ENCODE data around the gene TRIM15.
A peak's percentile ranks its signal among the peaks of the same experiment; 100 is the strongest.

TRIM15 gene

DNA sequence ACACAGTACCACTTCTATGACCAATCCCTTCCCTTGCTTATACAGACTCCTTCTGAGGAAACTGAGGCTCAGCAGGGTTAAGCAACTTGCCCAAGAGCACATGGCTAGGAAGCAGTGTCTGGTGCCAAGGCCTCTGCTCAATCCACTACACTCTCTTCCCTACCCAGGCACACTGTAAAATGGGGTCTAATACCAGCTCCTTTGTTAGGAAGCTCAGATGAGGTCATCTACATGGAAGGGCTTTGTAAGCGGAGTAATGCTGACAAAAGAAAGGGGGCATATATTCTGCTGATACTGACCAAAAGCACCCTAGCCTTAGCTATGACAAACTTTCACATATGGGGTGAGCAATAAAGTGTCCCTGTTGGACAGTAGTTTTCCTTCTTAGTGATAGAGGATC, 40.8 kb downstream of the TRIM15 start:
- H3K36me3 ChIP-seq (ENCODE audit: control insufficient read depth, insufficient read depth, low read length), result peaks cover 13% of the 10 kb centered on the region
- H3K27me3 ChIP-seq (ENCODE audit: control insufficient read depth, insufficient read depth, low read length), result no peaks in the 10 kb centered on the region
- no peaks in the 10 kb centered on the region for H3K9me3 ChIP-seq (ENCODE audit: control insufficient read depth, insufficient read depth, low read depth, low read length)
- H3K27ac ChIP-seq (ENCODE audit: low read depth, low read length), result no peak overlapping the region
- H3K4me3 ChIP-seq (ENCODE audit: low read depth, low read length), result no peak overlapping the region
- H3K9ac ChIP-seq (ENCODE audit: low read length), result no peak overlapping the region
- peaks cover 71% of the 10 kb centered on the region for H3K4me1 ChIP-seq (ENCODE audit: control insufficient read depth, insufficient read depth, low read length)

GRCh38 chr6:30206152-30206551, 42.8 kb downstream of the TRIM15 start:
- Histone ChIP-seq H3K4me3 (ENCODE audit: low read depth, low read length) (no peak overlapping the region), H3K4me1 (ENCODE audit: control insufficient read depth, insufficient read depth, low read length) (peaks cover 66% of the 10 kb centered on the region), H3K9me3 (ENCODE audit: control insufficient read depth, insufficient read depth, low read depth, low read length) (no peaks in the 10 kb centered on the region), H3K27me3 (ENCODE audit: control insufficient read depth, insufficient read depth, low read length) (no peaks in the 10 kb centered on the region), H3K9ac (ENCODE audit: low read length) (no peak overlapping the region), H3K36me3 (ENCODE audit: control insufficient read depth, insufficient read depth, low read length) (no peaks in the 10 kb centered on the region), H3K27ac (ENCODE audit: low read depth, low read length) (no peak overlapping the region)

DNA sequence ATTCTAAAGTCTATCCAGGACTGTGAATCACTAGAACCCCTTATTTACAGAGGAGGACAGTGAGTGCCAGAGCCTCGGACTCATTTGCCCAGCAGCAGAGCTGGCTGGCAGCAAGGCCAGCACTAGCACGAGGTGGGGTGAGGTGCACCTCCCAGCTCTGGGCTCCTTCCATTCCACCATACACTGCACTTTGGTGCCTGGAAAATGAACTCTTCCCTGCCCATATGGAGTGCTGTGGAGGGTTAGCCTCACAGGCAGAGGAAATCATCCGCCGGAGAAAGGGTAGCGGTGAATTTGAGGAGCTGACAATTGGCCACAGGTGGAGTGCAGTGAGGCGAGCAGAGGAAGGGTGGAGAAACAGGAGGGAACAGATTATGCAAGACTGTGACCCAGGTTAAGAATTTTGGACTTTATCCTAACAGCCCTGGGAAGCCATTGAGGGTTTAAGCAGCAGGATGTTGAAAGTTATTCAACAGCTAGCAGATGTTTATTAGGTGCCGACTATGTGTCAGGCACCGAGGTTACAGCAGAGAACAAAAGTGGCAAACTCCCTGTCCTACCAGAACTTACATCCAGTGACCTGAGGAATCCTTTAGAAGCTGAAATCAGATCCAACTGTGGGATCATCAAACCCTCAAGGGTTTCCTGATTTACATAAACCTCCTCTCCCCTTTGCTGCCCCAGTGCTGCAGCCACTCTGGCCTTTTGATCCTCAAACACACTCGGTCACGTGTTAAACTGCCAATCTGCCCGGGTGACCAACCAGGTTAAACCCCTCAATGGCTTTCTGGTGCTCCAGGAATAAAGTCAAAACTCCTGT, 43.7 kb downstream of the TRIM15 start:
- no peaks in the 10 kb centered on the region for H3K9me3 ChIP-seq (ENCODE audit: control insufficient read depth, insufficient read depth, low read depth, low read length)
- no peak overlapping the region for H3K27ac ChIP-seq (ENCODE audit: low read depth, low read length)
- H3K9ac ChIP-seq (ENCODE audit: low read length), result no peak overlapping the region
- no peak overlapping the region; the same call in 1 of the 2 replicates for H3K4me3 ChIP-seq (ENCODE audit: low read depth, low read length)
- no peaks in the 10 kb centered on the region for H3K36me3 ChIP-seq (ENCODE audit: control insufficient read depth, insufficient read depth, low read length)
- peaks cover 67% of the 10 kb centered on the region for H3K4me1 ChIP-seq (ENCODE audit: control insufficient read depth, insufficient read depth, low read length)
- no peaks in the 10 kb centered on the region for H3K27me3 ChIP-seq (ENCODE audit: control insufficient read depth, insufficient read depth, low read length)

DNA sequence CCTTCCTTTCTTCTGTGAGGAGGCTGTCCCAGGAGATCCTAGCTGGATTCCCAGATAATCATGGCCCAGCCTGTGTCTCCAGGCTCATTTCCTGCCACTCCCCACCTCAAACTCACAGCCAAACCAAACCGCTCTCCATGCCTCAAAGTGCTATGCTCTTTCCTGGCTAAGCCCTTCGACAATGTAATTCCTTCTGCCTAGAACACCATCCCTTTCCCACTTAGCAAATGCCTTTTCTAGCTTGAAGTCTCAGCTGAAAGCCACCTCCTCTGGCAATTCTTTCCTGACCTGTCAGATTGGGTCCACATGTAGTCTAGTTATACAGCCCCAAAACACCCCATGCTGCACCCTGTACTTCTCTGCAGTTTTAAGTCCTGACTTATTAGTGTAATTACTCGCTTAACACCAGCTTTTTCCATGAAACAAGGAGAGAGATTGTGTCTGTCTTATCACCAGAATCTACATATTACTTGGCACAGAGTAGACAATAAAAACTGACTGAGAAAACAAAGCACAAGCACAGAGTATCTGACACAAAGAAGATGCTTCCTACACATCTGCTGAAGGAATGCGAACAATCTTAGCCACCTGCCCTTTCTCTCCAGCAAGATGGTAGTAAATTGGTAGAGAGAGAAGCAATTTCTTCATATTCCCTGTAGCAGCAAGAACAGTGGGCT, 44.4 kb downstream of the TRIM15 start:
- peaks cover 60% of the 10 kb centered on the region for H3K4me1 ChIP-seq (ENCODE audit: control insufficient read depth, insufficient read depth, low read length)
- H3K9ac ChIP-seq (ENCODE audit: low read length), result no peak overlapping the region
- H3K36me3 ChIP-seq (ENCODE audit: control insufficient read depth, insufficient read depth, low read length), result no peaks in the 10 kb centered on the region
- H3K27me3 ChIP-seq (ENCODE audit: control insufficient read depth, insufficient read depth, low read length), result no peaks in the 10 kb centered on the region
- peak overlapping the region; percentile 13; the same call in 1 of the 2 replicates for H3K4me3 ChIP-seq (ENCODE audit: low read depth, low read length)
- H3K9me3 ChIP-seq (ENCODE audit: control insufficient read depth, insufficient read depth, low read depth, low read length), result no peaks in the 10 kb centered on the region
- no peak overlapping the region for H3K27ac ChIP-seq (ENCODE audit: low read depth, low read length)

GRCh38 chr6:30211306-30211705, 48.0 kb downstream of the TRIM15 start:
- no peak overlapping the region for H3K27ac ChIP-seq (ENCODE audit: low read depth, low read length)
- H3K36me3 ChIP-seq (ENCODE audit: control insufficient read depth, insufficient read depth, low read length), result no peaks in the 10 kb centered on the region
- H3K9me3 ChIP-seq (ENCODE audit: control insufficient read depth, insufficient read depth, low read depth, low read length), result no peaks in the 10 kb centered on the region
- peak overlapping the region; percentile 99; the same call in 1 of the 2 replicates for H3K4me3 ChIP-seq (ENCODE audit: low read depth, low read length)
- peaks cover 48% of the 10 kb centered on the region for H3K4me1 ChIP-seq (ENCODE audit: control insufficient read depth, insufficient read depth, low read length)
- H3K9ac ChIP-seq (ENCODE audit: low read length), result no peak overlapping the region
- no peaks in the 10 kb centered on the region for H3K27me3 ChIP-seq (ENCODE audit: control insufficient read depth, insufficient read depth, low read length)

DNA sequence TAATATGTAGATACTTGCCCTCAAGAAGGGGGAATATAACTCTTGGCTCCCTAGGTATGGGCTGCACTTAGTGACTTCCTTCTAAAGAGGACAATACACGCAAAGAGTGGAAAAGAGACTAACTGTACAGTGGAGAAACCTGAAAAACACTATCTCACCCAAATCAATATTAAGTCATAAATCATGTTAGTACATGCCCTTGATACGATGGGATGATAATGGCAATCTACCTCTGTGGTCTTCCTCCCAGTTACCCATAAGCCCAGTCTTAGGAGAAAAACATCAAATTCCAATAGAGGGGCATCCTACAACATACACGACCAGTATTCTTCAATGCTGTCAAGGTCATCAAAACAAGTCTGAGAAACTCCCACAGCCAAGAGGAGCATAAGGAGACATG, 48.6 kb downstream of the TRIM15 start:
- no peaks in the 10 kb centered on the region for H3K36me3 ChIP-seq (ENCODE audit: control insufficient read depth, insufficient read depth, low read length)
- H3K9me3 ChIP-seq (ENCODE audit: control insufficient read depth, insufficient read depth, low read depth, low read length), result no peaks in the 10 kb centered on the region
- H3K4me3 ChIP-seq (ENCODE audit: low read depth, low read length), result peak overlapping the region; percentile 99
- peaks cover 46% of the 10 kb centered on the region for H3K4me1 ChIP-seq (ENCODE audit: control insufficient read depth, insufficient read depth, low read length)
- no peaks in the 10 kb centered on the region for H3K27me3 ChIP-seq (ENCODE audit: control insufficient read depth, insufficient read depth, low read length)
- peak overlapping the region; percentile 34 for H3K9ac ChIP-seq (ENCODE audit: low read length)
- H3K27ac ChIP-seq (ENCODE audit: low read depth, low read length), result no peak overlapping the region

- H3K27ac ChIP-seq (ENCODE audit: low read depth, low read length), result peak within 1 kb of the TSS; percentile 85; the same call in 1 of the 2 replicates
- H3K4me1 ChIP-seq (ENCODE audit: control insufficient read depth, insufficient read depth, low read length), result peaks cover 35% of the 10 kb centered on the region
- H3K27me3 ChIP-seq (ENCODE audit: control insufficient read depth, insufficient read depth, low read length), result no peaks in the 10 kb centered on the region
- peak within 1 kb of the TSS; percentile 95 for H3K9ac ChIP-seq (ENCODE audit: low read length)
- no peaks in the 10 kb centered on the region for H3K9me3 ChIP-seq (ENCODE audit: control insufficient read depth, insufficient read depth, low read depth, low read length)
- no peaks in the 10 kb centered on the region for H3K36me3 ChIP-seq (ENCODE audit: control insufficient read depth, insufficient read depth, low read length)
- H3K4me3 ChIP-seq (ENCODE audit: low read depth, low read length), result peak within 1 kb of the TSS; percentile 99
These were observed 49.7 kb downstream of the TRIM15 start, which contains the start of gene TRIM26 for GRCh38 chr6:30212865-30213666. Gene TRIM26 (minus strand): TSS chr6:30213406. CDS start chr6:30199103, 14,303 bp downstream.

DNA sequence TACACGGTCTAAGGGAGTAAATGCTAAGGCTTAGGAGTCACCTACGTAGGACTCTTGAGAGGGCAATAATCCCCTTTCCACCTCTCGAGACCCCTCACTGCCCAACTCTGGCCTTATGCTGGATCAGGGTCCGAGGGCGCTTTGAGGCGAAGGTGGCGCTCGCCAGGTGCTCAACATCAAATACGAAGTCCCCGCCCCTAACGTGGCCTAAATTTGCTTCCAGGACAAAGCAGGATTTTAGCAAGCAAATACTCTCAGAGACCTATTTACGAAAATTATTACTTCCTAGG, 50.3 kb downstream of the TRIM15 start:
- H3K4me1 ChIP-seq (ENCODE audit: control insufficient read depth, insufficient read depth, low read length), result peaks cover 29% of the 10 kb centered on the region
- no peaks in the 10 kb centered on the region for H3K27me3 ChIP-seq (ENCODE audit: control insufficient read depth, insufficient read depth, low read length)
- no peak overlapping the region; the same call in 1 of the 2 replicates for H3K27ac ChIP-seq (ENCODE audit: low read depth, low read length)
- no peaks in the 10 kb centered on the region for H3K9me3 ChIP-seq (ENCODE audit: control insufficient read depth, insufficient read depth, low read depth, low read length)
- peak overlapping the region; percentile 99 for H3K4me3 ChIP-seq (ENCODE audit: low read depth, low read length)
- H3K36me3 ChIP-seq (ENCODE audit: control insufficient read depth, insufficient read depth, low read length), result no peaks in the 10 kb centered on the region
- peak overlapping the region; percentile 71 for H3K9ac ChIP-seq (ENCODE audit: low read length)

DNA sequence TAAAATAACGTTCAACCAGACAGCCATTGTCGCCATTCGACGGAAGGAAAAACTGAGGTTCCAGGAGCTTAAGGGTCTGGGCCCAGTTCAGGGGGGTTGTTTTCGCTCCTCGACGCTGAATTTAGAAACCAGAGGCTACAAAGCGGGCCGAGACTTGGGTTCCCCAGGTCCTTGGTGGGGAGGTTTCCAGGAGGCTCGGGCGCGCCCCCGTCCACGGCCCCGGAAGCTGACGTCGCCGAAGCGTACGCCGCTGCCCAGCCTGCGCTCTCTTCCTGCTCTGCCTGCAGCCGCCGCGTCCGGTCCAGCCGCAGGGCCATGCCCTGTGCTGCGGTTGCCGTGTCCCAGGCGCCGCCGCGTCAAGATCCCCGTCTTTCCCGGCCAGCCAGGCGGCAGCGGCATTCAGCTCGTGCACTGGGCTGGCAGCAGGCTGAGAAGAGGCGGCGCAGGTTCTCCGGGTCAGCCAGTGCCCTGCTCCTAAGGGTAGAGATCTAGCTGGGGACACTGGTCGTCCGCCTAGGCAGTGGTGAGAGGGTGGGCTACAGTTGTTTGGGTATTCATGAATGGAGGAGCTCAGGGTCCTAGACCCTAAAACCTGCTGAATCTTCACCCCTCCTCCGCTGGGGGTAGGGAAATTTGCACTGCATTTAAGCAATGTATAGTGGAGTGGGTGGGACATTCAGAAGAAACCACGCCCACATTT, 50.8 kb downstream of the TRIM15 start:
- Histone ChIP-seq H3K27me3 (ENCODE audit: control insufficient read depth, insufficient read depth, low read length) (no peaks in the 10 kb centered on the region), H3K27ac (ENCODE audit: low read depth, low read length) (no peak overlapping the region; the same call in 1 of the 2 replicates), H3K36me3 (ENCODE audit: control insufficient read depth, insufficient read depth, low read length) (no peaks in the 10 kb centered on the region), H3K9me3 (ENCODE audit: control insufficient read depth, insufficient read depth, low read depth, low read length) (no peaks in the 10 kb centered on the region), H3K4me3 (ENCODE audit: low read depth, low read length) (peak overlapping the region; percentile 99), H3K9ac (ENCODE audit: low read length) (peak overlapping the region; percentile 71), H3K4me1 (ENCODE audit: control insufficient read depth, insufficient read depth, low read length) (peaks cover 25% of the 10 kb centered on the region)

DNA sequence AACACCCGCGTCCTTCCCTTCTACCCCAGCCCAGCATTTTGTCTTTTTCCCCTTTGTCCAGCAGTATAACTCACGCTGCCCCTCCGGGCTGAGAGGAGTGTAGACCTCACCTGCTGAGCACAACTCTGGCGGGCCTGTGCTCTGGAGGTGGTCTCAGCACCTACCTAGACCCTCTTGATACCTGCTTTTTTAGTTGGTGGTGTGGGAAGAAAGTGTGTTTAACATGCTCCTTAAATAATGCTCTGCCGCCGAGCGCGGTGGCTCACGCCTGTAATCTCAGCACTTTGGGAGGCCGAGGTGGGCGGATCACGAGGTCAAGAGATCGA, 51.3 kb downstream of the TRIM15 start:
- Histone ChIP-seq H3K27me3 (ENCODE audit: control insufficient read depth, insufficient read depth, low read length) (no peaks in the 10 kb centered on the region), H3K27ac (ENCODE audit: low read depth, low read length) (no peak overlapping the region), H3K9ac (ENCODE audit: low read length) (no peak overlapping the region), H3K4me3 (ENCODE audit: low read depth, low read length) (peak overlapping the region; percentile 99), H3K9me3 (ENCODE audit: control insufficient read depth, insufficient read depth, low read depth, low read length) (no peaks in the 10 kb centered on the region), H3K36me3 (ENCODE audit: control insufficient read depth, insufficient read depth, low read length) (no peaks in the 10 kb centered on the region), H3K4me1 (ENCODE audit: control insufficient read depth, insufficient read depth, low read length) (peaks cover 25% of the 10 kb centered on the region)

Data from HUES6 (cell line).